ENCODE results near the gene APMAP.

The APMAP gene

GRCh38 chr20:24990810-24991252 is 1.7 kb downstream of the APMAP start:
- no peak for DNase-seq (ENCODE audit: low read depth, low spot score)

- no peak for DNase-seq (ENCODE audit: low read depth, low spot score)
Observed at GRCh38 chr20:24989162-24989561, 3.4 kb downstream of the APMAP start.

GRCh38 chr20:24987873-24988835 is 4.4 kb downstream of the APMAP start:
- DNase-seq (ENCODE audit: low read depth, low spot score) = no peak

- no peak for DNase-seq (ENCODE audit: low read depth, low spot score)
Observed at GRCh38 chr20:24987244-24987643, 5.3 kb downstream of the APMAP start.

- DNase-seq (ENCODE audit: low read depth, low spot score) = no peak
Observed at GRCh38 chr20:24986436-24987015, 6.0 kb downstream of the APMAP start.

GRCh38 chr20:24985802-24986201 is 6.7 kb downstream of the APMAP start:
- no peak for DNase-seq (ENCODE audit: low read depth, low spot score)

GRCh38 chr20:24984961-24985640 is 7.5 kb downstream of the APMAP start:
- DNase-seq (ENCODE audit: low read depth, low spot score) = no peak

- DNase-seq (ENCODE audit: low read depth, low spot score) = no peak
Observed at GRCh38 chr20:24983896-24984295, 8.7 kb downstream of the APMAP start.

- DNase-seq (ENCODE audit: low read depth, low spot score) = no peak
Observed at GRCh38 chr20:24981790-24982189, 10.8 kb downstream of the APMAP start.

GRCh38 chr20:24981282-24981681 is 11.3 kb downstream of the APMAP start:
- no peak for DNase-seq (ENCODE audit: low read depth, low spot score)

GRCh38 chr20:24980291-24981053 is 12.1 kb downstream of the APMAP start:
- no peak for DNase-seq (ENCODE audit: low read depth, low spot score)

GRCh38 chr20:24979036-24979960 is 13.3 kb downstream of the APMAP start:
- no peak for DNase-seq (ENCODE audit: low read depth, low spot score)

GRCh38 chr20:24978513-24978912 is 14.0 kb downstream of the APMAP start:
- DNase-seq (ENCODE audit: low read depth, low spot score) = no peak

GRCh38 chr20:24977797-24978196 is 14.8 kb downstream of the APMAP start:
- DNase-seq (ENCODE audit: low read depth, low spot score) = no peak

- DNase-seq (ENCODE audit: low read depth, low spot score) = no peak
Observed at GRCh38 chr20:24977336-24977735, 15.2 kb downstream of the APMAP start.

- no peak for DNase-seq (ENCODE audit: low read depth, low spot score)
Observed at GRCh38 chr20:24972341-24972740, 20.2 kb downstream of the APMAP start.

- DNase-seq (ENCODE audit: low read depth, low spot score) = no peak
Observed at GRCh38 chr20:24971376-24972101, 21.0 kb downstream of the APMAP start.

GRCh38 chr20:24970754-24971153 is 21.8 kb downstream of the APMAP start:
- no peak for DNase-seq (ENCODE audit: low read depth, low spot score)

GRCh38 chr20:24970030-24970553 is 22.5 kb downstream of the APMAP start:
- no peak for DNase-seq (ENCODE audit: low read depth, low spot score)

All from smooth muscle cell of the brain vasculature (primary cell).